SJCRH30 (cell line): Measurements from ENCODE around the gene GRID1. TPM values are rescaled to one million over a fixed set of nuclear protein-coding genes. Genes with fewer than 3 reads are reported as not detected.
"Not testable (repeated sequence)": the region's sequence is repeated elsewhere in the genome, so short reads cannot be mapped to it uniquely, and the experiment has no call there.

Source experiments
- DNase-seq, 2 experiments: peaks; one replicate each; pipeline ENCODE4 v3.0.0-alpha.2; 2015 to 2020
- H3K27ac ChIP-seq: fragments of 250-450 bp; sonication (Bioruptor Pico); 2 replicates; pipeline ENCODE4 v1.5.1; 2020; ENCODE audit warnings: mild to moderate bottlenecking, moderate library complexity
- H3K27me3 ChIP-seq: fragments of 250-450 bp; sonication (Bioruptor Pico); 2 replicates; pipeline ENCODE4 v1.5.1; 2020; ENCODE audit warnings: mild to moderate bottlenecking, moderate library complexity
- H3K36me3 ChIP-seq: fragments of 250-450 bp; sonication (Bioruptor Pico); 2 replicates; pipeline ENCODE4 v1.5.1; 2020; ENCODE audit warnings: mild to moderate bottlenecking, moderate library complexity
- H3K4me1 ChIP-seq: fragments of 250-450 bp; sonication (Bioruptor Pico); 2 replicates; pipeline ENCODE4 v1.5.1; 2020; ENCODE audit warnings: mild to moderate bottlenecking, moderate library complexity
- H3K4me3 ChIP-seq: fragments of 250-450 bp; sonication (Bioruptor Pico); 2 replicates; pipeline ENCODE4 v1.5.1; 2020; ENCODE audit warnings: mild to moderate bottlenecking, moderate library complexity
- H3K9me3 ChIP-seq: fragments of 250-450 bp; sonication (Bioruptor Pico); replicated peaks from 2 replicates; pipeline ENCODE4 v1.5.1; 2020; ENCODE audit warnings: mild to moderate bottlenecking, moderate library complexity
- total RNA-seq: library from RNA; depleted of rRNA; stranded (reverse); fragments of >200 nt; shearing (Covaris generic); gene quantifications from 2 replicates; pipeline ENCODE4 v1.2.3, GENCODE V29; 2014

The GRID1 gene
- total RNA-seq, 1 experiment from 2014 or later, result not detected

DNA sequence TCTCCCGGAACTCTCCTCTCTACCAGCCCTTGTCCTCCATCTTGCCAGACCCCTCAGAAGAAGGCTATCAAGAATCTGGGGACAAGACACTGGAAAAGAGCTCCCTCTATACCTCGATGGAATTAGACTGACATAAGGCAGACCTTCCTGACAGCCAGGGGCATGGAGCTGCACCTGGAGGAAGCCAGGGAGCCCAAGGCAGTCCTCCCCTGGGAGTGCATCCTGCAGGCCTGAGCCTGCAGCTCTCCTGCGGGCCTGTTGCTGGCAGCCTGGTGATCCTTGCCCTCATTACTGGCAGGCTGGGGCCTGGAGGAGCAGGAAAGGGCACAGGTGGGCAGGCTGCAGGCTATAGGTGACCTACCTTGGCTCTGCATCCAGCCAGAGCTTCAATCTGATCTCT, 323.4 kb downstream of the GRID1 start:
- Histone ChIP-seq H3K36me3 (no peaks in the 10 kb centered on the region), H3K4me1 (no peaks in the 10 kb centered on the region), H3K9me3 (no peaks in the 10 kb centered on the region), H3K27ac (no peak overlapping the region), H3K4me3 (no peak overlapping the region), H3K27me3 (no peaks in the 10 kb centered on the region)
- no peak for DNase-seq

GRCh38 chr10:86042161-86042560, 324.4 kb downstream of the GRID1 start:
- Histone ChIP-seq H3K4me3 (no peak overlapping the region), H3K9me3 (no peaks in the 10 kb centered on the region), H3K27me3 (no peaks in the 10 kb centered on the region), H3K27ac (no peak overlapping the region), H3K4me1 (no peaks in the 10 kb centered on the region), H3K36me3 (no peaks in the 10 kb centered on the region)
- no peak for DNase-seq

DNA sequence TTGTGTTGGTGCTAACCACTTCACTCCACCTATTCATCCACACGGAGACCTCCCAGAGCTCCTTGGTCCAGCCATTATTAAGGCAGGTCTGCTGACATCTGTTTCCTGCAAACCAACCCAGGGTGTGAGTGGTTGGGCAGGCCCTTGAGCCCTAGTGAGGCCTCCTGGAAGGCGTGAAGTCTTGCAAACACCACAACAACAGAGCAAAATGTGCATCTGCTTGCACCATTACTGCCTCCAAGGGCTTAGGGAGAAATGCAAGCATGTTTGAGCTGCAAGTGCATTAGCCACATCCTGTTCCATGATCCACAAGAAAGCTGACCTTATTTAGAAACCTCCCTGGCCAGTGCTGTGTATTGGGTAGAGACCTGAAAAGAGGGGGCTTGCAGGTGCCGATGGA, 325.5 kb downstream of the GRID1 start:
- no peak overlapping the region for H3K4me3 ChIP-seq
- DNase-seq, result no peak
- H3K36me3 ChIP-seq, result no peaks in the 10 kb centered on the region
- H3K4me1 ChIP-seq, result no peaks in the 10 kb centered on the region
- H3K9me3 ChIP-seq, result no peaks in the 10 kb centered on the region
- no peaks in the 10 kb centered on the region for H3K27me3 ChIP-seq
- no peak overlapping the region for H3K27ac ChIP-seq

GRCh38 chr10:86038371-86038770, 328.2 kb downstream of the GRID1 start:
- Histone ChIP-seq H3K36me3 (no peaks in the 10 kb centered on the region), H3K27me3 (no peaks in the 10 kb centered on the region), H3K9me3 (no peaks in the 10 kb centered on the region), H3K4me1 (no peaks in the 10 kb centered on the region), H3K27ac (no peak overlapping the region), H3K4me3 (no peak overlapping the region)
- DNase-seq, result no peak

GRCh38 chr10:86037096-86037495, 329.5 kb downstream of the GRID1 start:
- Histone ChIP-seq H3K9me3 (no peaks in the 10 kb centered on the region), H3K4me3 (no peak overlapping the region), H3K27ac (no peak overlapping the region), H3K4me1 (no peaks in the 10 kb centered on the region), H3K36me3 (no peaks in the 10 kb centered on the region), H3K27me3 (no peaks in the 10 kb centered on the region)
- no peak for DNase-seq

- Histone ChIP-seq H3K27me3 (no peaks in the 10 kb centered on the region), H3K4me3 (no peak overlapping the region), H3K27ac (no peak overlapping the region), H3K4me1 (no peaks in the 10 kb centered on the region), H3K9me3 (no peaks in the 10 kb centered on the region), H3K36me3 (no peaks in the 10 kb centered on the region)
- no peak for DNase-seq
Observed at GRCh38 chr10:86036544-86036831, 330.1 kb downstream of the GRID1 start.

DNA sequence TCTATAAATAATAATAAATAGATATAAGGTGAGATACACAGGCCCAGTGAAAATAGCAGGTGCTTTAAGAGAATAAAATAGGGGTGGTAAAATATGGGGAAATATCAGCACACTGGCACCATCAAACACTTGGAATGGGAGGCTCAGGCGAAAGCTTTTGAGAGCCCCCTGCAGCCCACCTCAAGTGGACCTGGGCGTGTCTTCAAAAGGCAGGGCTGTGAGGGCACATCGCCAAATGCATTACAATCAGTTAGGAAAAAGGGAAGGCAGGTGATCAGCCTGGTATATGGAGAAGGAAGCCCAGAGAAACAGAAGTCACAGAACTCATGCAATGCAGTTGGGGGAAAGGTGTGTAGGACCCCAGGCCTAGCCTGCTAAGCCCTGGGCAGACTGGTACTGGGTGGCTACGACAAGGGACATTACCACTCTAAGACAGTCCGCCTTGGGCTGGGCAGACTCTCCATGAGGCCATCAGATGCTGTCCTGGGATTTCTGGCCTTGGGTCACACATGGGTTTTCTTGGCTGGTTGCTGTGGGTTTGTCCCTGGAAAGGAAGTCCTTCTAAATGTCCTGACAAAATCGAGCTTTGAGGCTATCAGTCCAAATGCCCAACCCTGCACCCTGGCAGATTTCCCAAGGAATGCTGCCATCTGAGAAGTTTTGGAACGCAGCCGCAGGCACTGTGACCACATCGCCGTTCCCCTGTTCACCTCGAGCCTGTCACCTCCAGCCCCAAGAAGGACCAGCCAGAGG, 330.6 kb downstream of the GRID1 start:
- Histone ChIP-seq H3K36me3 (no peaks in the 10 kb centered on the region), H3K27ac (no peak overlapping the region), H3K9me3 (no peaks in the 10 kb centered on the region), H3K4me1 (no peaks in the 10 kb centered on the region), H3K4me3 (no peak overlapping the region), H3K27me3 (no peaks in the 10 kb centered on the region)
- DNase-seq, result no peak

DNA sequence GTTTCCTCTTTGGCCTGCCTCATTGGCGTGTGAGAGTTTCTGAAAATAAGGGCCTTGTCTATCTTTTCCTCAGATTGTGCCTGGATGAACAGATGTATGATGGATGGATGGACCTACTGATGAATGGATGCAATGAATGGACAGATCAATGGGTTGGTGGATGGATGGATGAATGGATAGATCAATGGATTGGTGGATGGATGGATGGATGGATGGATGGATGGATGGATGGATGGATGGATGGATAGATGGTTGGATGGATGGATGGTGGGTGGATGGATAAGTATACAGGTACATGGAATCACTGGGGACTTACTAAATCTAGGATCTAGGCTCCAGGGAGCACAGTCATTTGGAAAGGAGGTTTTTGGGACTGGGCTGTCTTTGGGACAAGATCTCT, 331.9 kb downstream of the GRID1 start:
- H3K9me3 ChIP-seq, result no peaks in the 10 kb centered on the region
- no peaks in the 10 kb centered on the region for H3K27me3 ChIP-seq
- H3K27ac ChIP-seq, result no peak overlapping the region
- H3K36me3 ChIP-seq, result no peaks in the 10 kb centered on the region
- no peaks in the 10 kb centered on the region for H3K4me1 ChIP-seq
- no peak overlapping the region for H3K4me3 ChIP-seq
- no peak for DNase-seq

- DNase-seq, result no peak
- Histone ChIP-seq H3K4me1 (no peaks in the 10 kb centered on the region), H3K9me3 (no peaks in the 10 kb centered on the region), H3K27me3 (no peaks in the 10 kb centered on the region), H3K27ac (no peak overlapping the region), H3K4me3 (no peak overlapping the region), H3K36me3 (no peaks in the 10 kb centered on the region)
Observed at GRCh38 chr10:86033581-86033980, 333.0 kb downstream of the GRID1 start.

- H3K4me3 ChIP-seq, DNase-seq: not testable (repeated sequence)
Observed at GRCh38 chr10:86032087-86032486, 334.5 kb downstream of the GRID1 start.

DNA sequence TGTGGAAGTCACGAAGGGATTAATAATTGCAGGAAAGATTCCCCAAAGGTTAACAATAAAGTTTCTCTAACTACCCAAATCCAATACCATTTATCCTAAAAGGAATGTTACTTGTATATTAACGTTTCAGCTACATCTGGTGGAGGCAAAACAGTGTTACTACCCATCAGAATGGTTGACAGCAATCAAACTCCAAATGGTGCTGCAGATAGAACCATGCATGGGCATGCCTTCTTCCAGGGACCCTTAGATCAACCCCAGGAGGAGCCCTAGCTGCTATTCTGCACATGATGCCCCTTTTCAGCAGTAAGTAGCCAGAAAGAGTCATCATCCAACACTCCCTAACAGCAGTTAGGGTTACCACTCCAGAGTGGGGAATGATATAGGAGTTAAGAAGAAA, 336.3 kb downstream of the GRID1 start:
- Histone ChIP-seq H3K4me3 (no peak overlapping the region), H3K9me3 (no peaks in the 10 kb centered on the region), H3K4me1 (no peaks in the 10 kb centered on the region), H3K27ac (no peak overlapping the region), H3K27me3 (no peaks in the 10 kb centered on the region), H3K36me3 (no peaks in the 10 kb centered on the region)
- DNase-seq, result no peak

More at GRCh38 chr10:86032087-86032486, 334.5 kb downstream of the GRID1 start:
- H3K36me3 ChIP-seq, H3K27me3 ChIP-seq, H3K4me1 ChIP-seq, H3K9me3 ChIP-seq, H3K27ac ChIP-seq: not testable (repeated sequence)

- Histone ChIP-seq H3K27me3 (no peaks in the 10 kb centered on the region), H3K27ac (no peak overlapping the region), H3K36me3 (no peaks in the 10 kb centered on the region), H3K9me3 (no peaks in the 10 kb centered on the region), H3K4me1 (no peaks in the 10 kb centered on the region), H3K4me3 (no peak overlapping the region)
- DNase-seq, result no peak
Observed at GRCh38 chr10:86027346-86027745, 339.2 kb downstream of the GRID1 start.

DNA sequence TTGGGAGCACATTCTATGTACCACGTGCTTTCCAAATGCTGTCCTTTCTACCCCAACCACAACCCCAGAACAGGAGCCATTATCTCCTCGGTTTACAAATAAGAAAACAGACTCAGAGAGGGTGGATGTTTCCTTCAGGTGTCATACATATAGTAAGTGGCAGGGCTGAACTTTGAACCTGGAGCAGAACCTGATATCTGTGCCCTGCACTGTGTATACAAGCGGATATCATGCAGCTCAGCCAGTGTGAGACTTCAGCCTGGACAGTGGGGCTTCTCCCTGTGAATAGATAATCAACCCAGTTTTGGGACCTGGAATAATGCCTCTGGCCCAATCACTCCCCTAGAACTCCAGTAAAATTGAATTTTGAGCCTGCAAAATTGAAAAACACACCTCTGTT, 341.1 kb downstream of the GRID1 start:
- H3K27me3 ChIP-seq, result no peaks in the 10 kb centered on the region
- H3K9me3 ChIP-seq, result no peaks in the 10 kb centered on the region
- H3K36me3 ChIP-seq, result no peaks in the 10 kb centered on the region
- DNase-seq, result no peak
- H3K4me3 ChIP-seq, result no peak overlapping the region
- no peaks in the 10 kb centered on the region for H3K4me1 ChIP-seq
- H3K27ac ChIP-seq, result no peak overlapping the region

- DNase-seq, result no peak
- Histone ChIP-seq H3K4me1 (no peaks in the 10 kb centered on the region), H3K36me3 (no peaks in the 10 kb centered on the region), H3K27me3 (no peaks in the 10 kb centered on the region), H3K4me3 (no peak overlapping the region), H3K9me3 (no peaks in the 10 kb centered on the region), H3K27ac (no peak overlapping the region)
Observed at GRCh38 chr10:86024281-86025041, 342.1 kb downstream of the GRID1 start.

DNA sequence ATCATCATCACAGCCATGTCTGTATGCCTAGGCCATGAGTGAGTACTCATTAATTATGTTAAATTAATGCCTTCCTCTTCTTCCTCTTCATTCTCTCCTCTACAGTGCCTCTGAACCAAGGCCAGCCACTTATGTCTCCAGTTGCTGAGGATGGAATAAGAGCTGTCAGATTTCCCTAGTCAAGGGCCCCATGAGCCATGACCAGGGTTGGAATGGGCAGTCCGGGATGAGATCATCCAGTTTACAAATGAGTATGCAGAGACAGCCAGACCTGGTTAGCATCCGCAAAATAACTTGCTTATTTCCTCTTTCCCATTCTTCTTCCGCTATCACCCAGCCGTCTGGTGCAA, 342.7 kb downstream of the GRID1 start:
- no peak for DNase-seq
- no peaks in the 10 kb centered on the region for H3K36me3 ChIP-seq
- H3K9me3 ChIP-seq, result no peaks in the 10 kb centered on the region
- no peak overlapping the region for H3K4me3 ChIP-seq
- no peak overlapping the region for H3K27ac ChIP-seq
- no peaks in the 10 kb centered on the region for H3K4me1 ChIP-seq
- no peaks in the 10 kb centered on the region for H3K27me3 ChIP-seq

DNA sequence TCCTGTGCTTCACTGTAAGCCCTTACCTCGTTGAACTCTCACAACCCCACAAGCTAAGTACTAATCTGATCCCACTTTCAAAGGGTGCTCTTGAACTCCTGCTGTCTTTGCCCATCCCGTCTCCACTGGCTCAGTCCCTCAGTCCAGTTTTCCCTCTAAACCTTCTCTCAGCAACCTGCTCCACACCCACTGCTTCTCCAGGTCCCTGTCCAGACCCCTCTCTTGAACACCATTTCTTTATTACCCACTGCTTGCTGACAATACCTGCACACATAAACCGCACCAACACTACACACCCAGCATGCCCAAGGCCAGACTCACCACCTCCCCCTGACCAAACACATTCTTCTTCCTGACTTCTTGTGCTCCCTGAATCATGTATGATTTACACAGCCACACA, 343.3 kb downstream of the GRID1 start:
- Histone ChIP-seq H3K4me3 (no peak overlapping the region), H3K4me1 (no peaks in the 10 kb centered on the region), H3K9me3 (no peaks in the 10 kb centered on the region), H3K36me3 (no peaks in the 10 kb centered on the region), H3K27ac (no peak overlapping the region), H3K27me3 (no peaks in the 10 kb centered on the region)
- DNase-seq, result no peak
